ENCODE results near the gene ZBTB34.

DNA sequence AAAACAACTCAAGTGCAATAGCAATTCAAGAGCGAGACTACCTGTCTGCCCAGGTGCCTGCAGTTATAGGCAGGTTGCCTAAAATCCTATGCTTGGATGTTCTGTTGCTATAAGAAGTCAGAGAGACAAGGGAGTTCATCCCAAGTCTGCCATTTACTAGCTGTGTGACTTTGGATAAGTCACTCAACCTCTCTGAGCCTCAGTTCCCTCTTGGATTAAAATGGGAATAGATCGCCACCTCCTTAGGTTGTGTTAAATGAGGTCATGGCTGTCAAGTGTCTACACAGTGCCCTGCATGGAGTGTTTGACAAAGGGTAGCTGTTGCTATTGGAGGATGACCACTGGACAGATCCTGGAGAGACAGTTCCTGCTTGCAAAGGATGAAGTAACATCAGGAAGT lies 1.3 kb upstream of the ZBTB34 start:
- TF ChIP-seq, protein P1, sequence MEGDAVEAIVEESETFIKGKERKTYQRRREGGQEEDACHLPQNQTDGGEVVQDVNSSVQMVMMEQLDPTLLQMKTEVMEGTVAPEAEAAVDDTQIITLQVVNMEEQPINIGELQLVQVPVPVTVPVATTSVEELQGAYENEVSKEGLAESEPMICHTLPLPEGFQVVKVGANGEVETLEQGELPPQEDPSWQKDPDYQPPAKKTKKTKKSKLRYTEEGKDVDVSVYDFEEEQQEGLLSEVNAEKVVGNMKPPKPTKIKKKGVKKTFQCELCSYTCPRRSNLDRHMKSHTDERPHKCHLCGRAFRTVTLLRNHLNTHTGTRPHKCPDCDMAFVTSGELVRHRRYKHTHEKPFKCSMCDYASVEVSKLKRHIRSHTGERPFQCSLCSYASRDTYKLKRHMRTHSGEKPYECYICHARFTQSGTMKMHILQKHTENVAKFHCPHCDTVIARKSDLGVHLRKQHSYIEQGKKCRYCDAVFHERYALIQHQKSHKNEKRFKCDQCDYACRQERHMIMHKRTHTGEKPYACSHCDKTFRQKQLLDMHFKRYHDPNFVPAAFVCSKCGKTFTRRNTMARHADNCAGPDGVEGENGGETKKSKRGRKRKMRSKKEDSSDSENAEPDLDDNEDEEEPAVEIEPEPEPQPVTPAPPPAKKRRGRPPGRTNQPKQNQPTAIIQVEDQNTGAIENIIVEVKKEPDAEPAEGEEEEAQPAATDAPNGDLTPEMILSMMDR (IDR thresholded peaks at IDR 0.05; ENCODE audit: insufficient read depth, low read length, poor library complexity, severe bottlenecking), result no peak
- TF ChIP-seq EZH2phosphoT487 (conservative IDR thresholded peaks at IDR 0.05; ENCODE audit: low read length), result no peak
